Spleen (tissue), 11 donors: ENCODE measurements around the gene PPP1R13B. TPM values are rescaled to one million over a fixed set of nuclear protein-coding genes. Genes with fewer than 3 reads are reported as not detected.

Experiments
- DNase-seq: peaks from one replicate; pipeline ENCODE4 v3.0.0-alpha.2; 2020
- H3K27ac ChIP-seq, 8 donors: fragments of 200-600 bp; sonication (generic) in 7 of 8; 1 replicate in 4 of 8; 2 replicates in 4 of 8; pipeline versions ENCODE4 v1.5.0 to v1.8.0; 2016 to 2021; ENCODE audit warnings: inconsistent platforms in 4 of 8, mild to moderate bottlenecking in 4 of 8, moderate library complexity in 1 of 8
- H3K27me3 ChIP-seq, 7 donors: fragments of 200-600 bp; sonication (generic) in 6 of 7; replicated peaks in 1 of 7; 1 replicate in 4 of 7; 2 replicates in 3 of 7; pipeline versions ENCODE4 v1.5.0 to v1.8.0; 2016 to 2021; ENCODE audit warnings: inconsistent platforms in 3 of 7, mild to moderate bottlenecking in 1 of 7
- H3K36me3 ChIP-seq, 6 donors: fragments of 200-600 bp; sonication (generic) in 5 of 6; 1 replicate in 4 of 6; 2 replicates in 2 of 6; pipeline versions ENCODE4 v1.5.0 to v1.8.0; 2016 to 2021; ENCODE audit warnings: inconsistent platforms in 2 of 6
- H3K4me1 ChIP-seq, 6 donors: fragments of 200-600 bp; sonication (generic) in 5 of 6; 1 replicate in 3 of 6; 2 replicates in 3 of 6; pipeline versions ENCODE4 v1.5.0 to v1.8.0; 2016 to 2021; ENCODE audit warnings: inconsistent platforms in 3 of 6
- H3K4me3 ChIP-seq, 8 donors: fragments of 200-600 bp; sonication (generic) in 7 of 8; 1 replicate in 4 of 8; 2 replicates in 4 of 8; pipeline versions ENCODE4 v1.5.0 to v1.8.0; 2016 to 2021; ENCODE audit warnings: inconsistent platforms in 4 of 8, mild to moderate bottlenecking in 4 of 8, moderate library complexity in 2 of 8
- H3K9me3 ChIP-seq, 8 donors: fragments of 200-600 bp; sonication (generic) in 7 of 8; 1 replicate in 4 of 8; 2 replicates in 4 of 8; pipeline versions ENCODE4 v1.5.0 to v1.8.0; 2016 to 2021; ENCODE audit warnings: inconsistent platforms in 4 of 8
- POLR2A ChIP-seq, 3 donors: fragments of 450-650 bp; IDR thresholded peaks; one replicate each; pipeline ENCODE4 v1.5.1; 2017; ENCODE audit warnings: antibody characterized with exemption in 3 of 3, mild to moderate bottlenecking in 1 of 3
- POLR2AphosphoS5 ChIP-seq, 3 donors: sonication (generic); formaldehyde crosslinking; IDR thresholded peaks; one replicate each; pipeline ENCODE4 v1.5.1; 2017; ENCODE audit warnings: antibody characterized with exemption in 3 of 3
- WGBS, 5 donors: extraction: QIAGEN DNeasy Blood & Tissue Kit in 3 of 5; methylation state at CpG; one replicate each; pipeline versions ENCODE4 v1.1.5 to v1.1.7; 2013 to 2018; 5-methylcytosine and 5-hydroxymethylcytosine counted together
- intact Hi-C: fragments of 100-400 bp; cut with DNase I; formaldehyde crosslinking; loops from one replicate; pipeline ENCODE4 v1.15.0; 2023; ENCODE audit warnings: low total_unique reads
- polyA plus RNA-seq, 3 donors: library from polyadenylated mRNA; stranded (reverse); fragments of 200-250 nt; gene quantifications; one replicate each; pipeline ENCODE4 v1.2.1, GENCODE V29; 2013
- total RNA-seq, 7 donors: library from RNA; depleted of rRNA in 3 of 7; stranded (reverse); fragments of >200 nt in 3 of 7; fragmentation: NEBNext Ultra II Directional in 4 of 7; extraction: Animal tissue kit (Norgen Biotek cat#: 25700) in 4 of 7; gene quantifications; one replicate each; pipeline versions ENCODE4 v1.1.0 to v1.2.1, GENCODE V29; 2016 to 2021
- TF ChIP-seq, protein P1 (sequence below), 11 experiments: fragments of 200-600 bp in 7 of 11; fragments of 450-650 bp in 4 of 11; sonication (generic) in 4 of 11; IDR thresholded peaks in 8 of 11; conservative IDR thresholded peaks in 3 of 11; 1 replicate in 7 of 11; 2 replicates in 4 of 11; pipeline versions ENCODE4 v1.4.0 to v1.8.0; 2016 to 2021; ENCODE audit warnings: antibody characterized with exemption in 11 of 11, inconsistent platforms in 4 of 11, mild to moderate bottlenecking in 1 of 11
- donor health status: healthy with polysubstance abuse.
- donor health status: DM: no; HTN: no; CAD: no; lungs with moderate emphysema.
- donor health status: DM: no; HTN: no; CAD: no.
- donor health status: Bipolar disorder and iron deficiency.
- donor health status: healthy.
- donor health status: DM: no; HTN: no; CAD: no.
- donor health status: DM: yes; HTN: yes; CAD: no.

Gene PPP1R13B
- total and polyA plus RNA-seq, 10 donors = 5.7 to 95.3 (median 36.6) TPM

DNA sequence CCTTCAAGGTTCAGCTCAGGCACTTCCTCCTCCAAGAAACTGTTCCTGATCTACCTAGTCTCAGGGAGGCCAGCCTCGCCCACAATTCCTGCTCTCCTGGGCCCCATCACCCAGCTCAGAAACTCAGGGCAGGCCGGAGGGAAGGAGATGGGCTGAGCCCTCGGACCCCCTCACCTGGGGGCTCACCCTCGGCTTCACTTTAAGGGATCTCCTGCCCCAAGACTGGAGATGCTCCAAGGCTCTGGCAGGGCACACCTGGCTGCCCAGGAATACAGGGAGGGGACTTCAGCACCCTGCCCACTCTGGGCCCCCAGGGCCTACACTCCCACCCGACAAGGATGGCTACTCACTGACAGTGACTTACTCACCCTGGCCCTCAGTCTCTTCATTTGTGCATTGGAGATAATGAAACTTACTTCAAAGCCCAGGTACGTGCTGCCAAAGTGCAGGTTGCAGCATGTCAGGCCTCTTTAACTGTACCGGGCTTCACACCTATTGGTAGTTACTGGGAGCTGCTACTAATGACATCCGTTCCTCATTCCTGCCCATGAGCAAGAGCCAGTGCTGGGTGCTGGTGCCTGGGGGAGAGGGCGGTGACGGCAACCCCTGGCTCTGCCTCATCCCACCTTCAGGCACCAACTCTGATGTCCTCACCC, 21.0 kb upstream of the PPP1R13B start:
- intact Hi-C loops = no loop called here
- no peak for DNase-seq
- 94 to 98% (median 96%) methylated on average over 9 to 10 of the region's 10 CpGs for WGBS, 5 donors
- H3K27me3 ChIP-seq = no peaks in the 10 kb centered on the region
- no peaks in the 10 kb centered on the region for H3K36me3 ChIP-seq
- no peak for TF ChIP-seq POLR2A (IDR thresholded peaks at IDR 0.05)
- no peak overlapping the region for H3K27ac ChIP-seq
- H3K9me3 ChIP-seq = no peaks in the 10 kb centered on the region
- peaks cover 13 to 37% (median 21%) of the 10 kb centered on the region in 6 donors for H3K4me1 ChIP-seq
- no peak overlapping the region for H3K4me3 ChIP-seq

- intact Hi-C loops = no loop called here
- Histone ChIP-seq H3K36me3 (no peaks in the 10 kb centered on the region), H3K9me3 (no peaks in the 10 kb centered on the region), H3K4me1 (peaks cover 8 to 28% (median 17%) of the 10 kb centered on the region in 6 donors), H3K4me3 (no peak overlapping the region), H3K27me3 (no peaks in the 10 kb centered on the region), H3K27ac (no peak overlapping the region)
- 67 to 90% (median 88%) methylated on average over 1 to 10 of the region's 10 CpGs for WGBS, 5 donors
- DNase-seq = no peak
- TF ChIP-seq, protein P1, sequence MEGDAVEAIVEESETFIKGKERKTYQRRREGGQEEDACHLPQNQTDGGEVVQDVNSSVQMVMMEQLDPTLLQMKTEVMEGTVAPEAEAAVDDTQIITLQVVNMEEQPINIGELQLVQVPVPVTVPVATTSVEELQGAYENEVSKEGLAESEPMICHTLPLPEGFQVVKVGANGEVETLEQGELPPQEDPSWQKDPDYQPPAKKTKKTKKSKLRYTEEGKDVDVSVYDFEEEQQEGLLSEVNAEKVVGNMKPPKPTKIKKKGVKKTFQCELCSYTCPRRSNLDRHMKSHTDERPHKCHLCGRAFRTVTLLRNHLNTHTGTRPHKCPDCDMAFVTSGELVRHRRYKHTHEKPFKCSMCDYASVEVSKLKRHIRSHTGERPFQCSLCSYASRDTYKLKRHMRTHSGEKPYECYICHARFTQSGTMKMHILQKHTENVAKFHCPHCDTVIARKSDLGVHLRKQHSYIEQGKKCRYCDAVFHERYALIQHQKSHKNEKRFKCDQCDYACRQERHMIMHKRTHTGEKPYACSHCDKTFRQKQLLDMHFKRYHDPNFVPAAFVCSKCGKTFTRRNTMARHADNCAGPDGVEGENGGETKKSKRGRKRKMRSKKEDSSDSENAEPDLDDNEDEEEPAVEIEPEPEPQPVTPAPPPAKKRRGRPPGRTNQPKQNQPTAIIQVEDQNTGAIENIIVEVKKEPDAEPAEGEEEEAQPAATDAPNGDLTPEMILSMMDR (IDR thresholded peaks at IDR 0.05 in 8 of 11, conservative IDR thresholded peaks at IDR 0.05 in 3 of 11) = no peak
- TF ChIP-seq POLR2AphosphoS5 (IDR thresholded peaks at IDR 0.05) (no peak), POLR2A (IDR thresholded peaks at IDR 0.05) (no peak)
These were observed 20.2 kb upstream of the PPP1R13B start for GRCh38 chr14:103867523-103867953.

DNA sequence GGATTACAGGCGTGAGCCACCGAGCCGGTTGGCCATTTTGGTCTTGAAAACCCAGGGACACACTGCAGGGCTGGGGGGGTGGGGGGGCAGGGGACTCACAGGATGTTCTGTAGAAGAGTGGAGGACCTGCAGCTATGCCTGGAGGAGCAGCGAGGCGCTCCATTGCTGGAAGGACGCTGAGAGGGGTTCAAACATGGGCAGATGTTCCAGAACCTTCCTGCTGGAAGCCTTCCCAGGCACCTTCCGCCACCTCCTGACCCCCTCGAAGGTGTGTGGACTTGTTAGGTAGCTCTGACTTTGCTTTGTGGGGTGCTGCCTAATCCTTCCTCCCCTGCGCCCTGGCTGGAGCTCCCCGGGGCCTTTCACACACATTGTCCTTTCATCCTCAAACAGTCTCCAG, 19.6 kb upstream of the PPP1R13B start:
- Histone ChIP-seq H3K27me3 (peaks cover 0 to 2% (median 0%) of the 10 kb centered on the region in 7 donors), H3K9me3 (no peaks in the 10 kb centered on the region), H3K27ac (no peak overlapping the region), H3K4me3 (no peak overlapping the region), H3K4me1 (peaks cover 6 to 24% (median 11%) of the 10 kb centered on the region in 6 donors), H3K36me3 (no peaks in the 10 kb centered on the region)
- TF ChIP-seq, protein P1 (IDR thresholded peaks at IDR 0.05 in 8 of 11, conservative IDR thresholded peaks at IDR 0.05 in 3 of 11) = no peak
- TF ChIP-seq POLR2A (IDR thresholded peaks at IDR 0.05) (no peak), POLR2AphosphoS5 (IDR thresholded peaks at IDR 0.05) (no peak)
- intact Hi-C loops = no loop called here
- WGBS, 5 donors = 90 to 95% (median 92%) methylated on average over 7 to 10 of the region's 10 CpGs
- DNase-seq = no peak

DNA sequence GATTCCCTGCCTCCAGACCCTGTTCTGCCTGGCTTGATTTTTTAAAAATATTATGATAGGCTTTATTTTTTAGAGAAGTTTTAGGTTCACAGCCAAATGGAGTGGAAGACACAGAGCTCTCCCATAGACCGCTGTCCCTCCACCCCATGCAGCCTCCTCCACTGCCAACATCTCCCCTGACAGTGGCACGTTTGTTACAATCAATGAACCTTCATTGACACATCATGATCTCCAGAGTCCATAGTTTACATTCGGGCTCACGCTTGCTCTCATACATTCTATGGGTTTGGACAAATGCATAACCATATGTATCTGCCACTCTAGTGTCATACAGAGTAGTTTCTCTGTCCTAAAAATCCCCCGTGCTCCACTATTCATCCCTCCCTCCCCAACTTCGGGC, 15.9 kb upstream of the PPP1R13B start:
- Histone ChIP-seq H3K36me3 (no peaks in the 10 kb centered on the region), H3K4me1 (peaks cover 0 to 42% (median 7%) of the 10 kb centered on the region in 6 donors), H3K27me3 (peaks cover 0 to 5% (median 0%) of the 10 kb centered on the region in 7 donors), H3K27ac (no peak overlapping the region), H3K4me3 (no peak overlapping the region), H3K9me3 (no peaks in the 10 kb centered on the region)
- DNase-seq = peak; percentile 18
- 87 to 96% (median 90%) methylated on average over 6 of the region's 6 CpGs for WGBS, 5 donors
- no peak for TF ChIP-seq POLR2AphosphoS5 (IDR thresholded peaks at IDR 0.05)
- intact Hi-C loops = no loop called here

GRCh38 chr14:103862393-103862782, 15.0 kb upstream of the PPP1R13B start:
- H3K27me3 ChIP-seq = peaks cover 0 to 5% (median 0%) of the 10 kb centered on the region in 7 donors
- TF ChIP-seq POLR2AphosphoS5 (IDR thresholded peaks at IDR 0.05) (no peak), POLR2A (IDR thresholded peaks at IDR 0.05) (no peak)
- TF ChIP-seq, protein P1 (IDR thresholded peaks at IDR 0.05 in 8 of 11, conservative IDR thresholded peaks at IDR 0.05 in 3 of 11) = no peak
- 71 to 82% (median 77%) methylated on average over 7 of the region's 7 CpGs for WGBS, 5 donors
- intact Hi-C loops = no loop called here
- no peaks in the 10 kb centered on the region for H3K36me3 ChIP-seq
- peaks cover 0 to 48% (median 7%) of the 10 kb centered on the region in 6 donors for H3K4me1 ChIP-seq
- H3K9me3 ChIP-seq = no peaks in the 10 kb centered on the region
- H3K4me3 ChIP-seq = peak overlapping the region in 2 of 8 donors; percentile 8 to 12
- peak; percentile 19 for DNase-seq
- H3K27ac ChIP-seq = peak overlapping the region in 6 of 8 donors; percentile 20 to 65 (median 36)
